Thyroid gland (tissue), 4 donors: ENCODE results near the gene TAF1B. TPM values are rescaled to one million over a fixed set of nuclear protein-coding genes. Genes with fewer than 3 reads are reported as not detected.

ENCODE experiments used
- DNase-seq, 2 donors: peaks; one replicate each; pipeline ENCODE4 v3.0.0-alpha.2; 2019
- H3K27ac ChIP-seq, 3 donors: fragments of 200-600 bp; sonication (generic); 1 replicate in 2 of 3; 2 replicates in 1 of 3; pipeline ENCODE4 v1.5.1; 2016 to 2019; ENCODE audit warnings: mild to moderate bottlenecking in 1 of 3, moderate library complexity in 1 of 3
- H3K27me3 ChIP-seq: fragments of 200-600 bp; sonication (generic); one replicate; pipeline ENCODE4 v1.5.1; 2019
- H3K36me3 ChIP-seq, 2 donors: fragments of 200-600 bp; sonication (generic); one replicate each; pipeline ENCODE4 v1.5.1; 2016 to 2019
- H3K4me1 ChIP-seq, 2 donors: fragments of 200-600 bp; sonication (generic); one replicate each; pipeline ENCODE4 v1.5.1; 2017 to 2019
- H3K4me3 ChIP-seq, 3 donors: fragments of 200-600 bp; sonication (generic); replicated peaks in 1 of 3; 1 replicate in 2 of 3; 2 replicates in 1 of 3; pipeline ENCODE4 v1.5.1; 2016; ENCODE audit warnings: mild to moderate bottlenecking in 1 of 3
- H3K9me3 ChIP-seq: fragments of 200-600 bp; sonication (generic); one replicate; pipeline ENCODE4 v1.5.1; 2017
- POLR2A ChIP-seq, 2 donors: fragments of 450-650 bp; IDR thresholded peaks; one replicate each; pipeline ENCODE4 v1.6.1; 2017; ENCODE audit warnings: antibody characterized with exemption in 2 of 2, mild to moderate bottlenecking in 2 of 2, moderate library complexity in 1 of 2
- WGBS, 2 donors: methylation state at CpG; one replicate each; pipeline ENCODE4 v1.1.5; 2017; 5-methylcytosine and 5-hydroxymethylcytosine counted together
- intact Hi-C: fragments of 100-400 bp; cut with DNase I; formaldehyde crosslinking; loops from one replicate; pipeline ENCODE4 v1.15.1; 2023
- total RNA-seq, 4 donors: library from RNA; depleted of rRNA; stranded (reverse); fragments of >200 nt; gene quantifications; one replicate each; pipeline ENCODE4 v1.2.3, GENCODE V29; 2016
- TF ChIP-seq, protein P1 (sequence below), 6 experiments: fragments of 200-600 bp in 3 of 6; fragments of 450-650 bp in 3 of 6; sonication (generic) in 3 of 6; IDR thresholded peaks; one replicate each; pipeline ENCODE4 v1.5.1; 2016 to 2019; ENCODE audit warnings: antibody characterized with exemption in 6 of 6, mild to moderate bottlenecking in 2 of 6, inconsistent platforms in 1 of 6, moderate library complexity in 1 of 6

Gene TAF1B
- total RNA-seq, 4 donors from 2014 or later: 18.6 to 33.9 (median 25.8) TPM

- Histone ChIP-seq H3K9me3 (no peaks in the 10 kb centered on the region), H3K4me1 (peaks cover 0 to 11% of the 10 kb centered on the region in 2 donors)
- intact Hi-C loops: loop anchor here (10.0 kb wide), 1 partner anchor 137 kb away; no protein-coding TSS in a partner anchor
Observed at GRCh38 chr2:9941996-9942390, 98.7 kb downstream of the TAF1B start.

DNA sequence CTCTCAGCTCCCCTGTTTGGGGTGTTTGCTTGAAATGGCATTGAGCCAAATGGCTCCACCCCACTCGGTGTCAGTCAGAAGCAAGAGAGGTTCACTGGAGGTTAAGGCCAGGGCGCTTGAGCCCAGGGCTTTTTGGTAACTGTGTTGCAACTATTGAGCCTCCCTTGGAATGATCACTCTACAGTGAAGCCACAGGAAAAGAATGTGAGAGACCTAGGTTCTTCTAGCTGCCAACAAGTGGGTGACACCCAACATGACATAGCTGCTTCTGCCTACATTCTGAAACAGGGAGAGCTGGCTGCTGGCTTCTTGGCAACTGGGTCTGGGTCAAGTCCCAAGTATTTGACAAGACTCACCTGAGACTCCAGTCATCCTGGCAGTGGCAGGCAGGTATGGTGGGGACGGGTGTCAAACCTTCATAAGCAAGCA, 101.1 kb downstream of the TAF1B start:
- DNase-seq: no peak
- Histone ChIP-seq H3K27ac (no peak overlapping the region), H3K4me3 (no peak overlapping the region), H3K27me3 (no peaks in the 10 kb centered on the region), H3K9me3 (no peaks in the 10 kb centered on the region), H3K36me3 (no peaks in the 10 kb centered on the region), H3K4me1 (peaks cover 0 to 11% of the 10 kb centered on the region in 2 donors)
- intact Hi-C loops: loop anchor here (10.0 kb wide), 1 partner anchor 140 kb away; no protein-coding TSS in a partner anchor
- WGBS, 2 donors: 60 to 61% methylated on average over 2 to 3 of the region's 3 CpGs
- TF ChIP-seq, protein P1, sequence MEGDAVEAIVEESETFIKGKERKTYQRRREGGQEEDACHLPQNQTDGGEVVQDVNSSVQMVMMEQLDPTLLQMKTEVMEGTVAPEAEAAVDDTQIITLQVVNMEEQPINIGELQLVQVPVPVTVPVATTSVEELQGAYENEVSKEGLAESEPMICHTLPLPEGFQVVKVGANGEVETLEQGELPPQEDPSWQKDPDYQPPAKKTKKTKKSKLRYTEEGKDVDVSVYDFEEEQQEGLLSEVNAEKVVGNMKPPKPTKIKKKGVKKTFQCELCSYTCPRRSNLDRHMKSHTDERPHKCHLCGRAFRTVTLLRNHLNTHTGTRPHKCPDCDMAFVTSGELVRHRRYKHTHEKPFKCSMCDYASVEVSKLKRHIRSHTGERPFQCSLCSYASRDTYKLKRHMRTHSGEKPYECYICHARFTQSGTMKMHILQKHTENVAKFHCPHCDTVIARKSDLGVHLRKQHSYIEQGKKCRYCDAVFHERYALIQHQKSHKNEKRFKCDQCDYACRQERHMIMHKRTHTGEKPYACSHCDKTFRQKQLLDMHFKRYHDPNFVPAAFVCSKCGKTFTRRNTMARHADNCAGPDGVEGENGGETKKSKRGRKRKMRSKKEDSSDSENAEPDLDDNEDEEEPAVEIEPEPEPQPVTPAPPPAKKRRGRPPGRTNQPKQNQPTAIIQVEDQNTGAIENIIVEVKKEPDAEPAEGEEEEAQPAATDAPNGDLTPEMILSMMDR (IDR thresholded peaks at IDR 0.05): no peak

More at GRCh38 chr2:9941996-9942390, 98.7 kb downstream of the TAF1B start:
- Histone ChIP-seq H3K27ac (no peak overlapping the region), H3K36me3 (no peaks in the 10 kb centered on the region), H3K27me3 (no peaks in the 10 kb centered on the region), H3K4me3 (no peak overlapping the region)
- no peak for TF ChIP-seq POLR2A (IDR thresholded peaks at IDR 0.05)
- TF ChIP-seq, protein P1 (IDR thresholded peaks at IDR 0.05): no peak
- no peak for DNase-seq
- WGBS, 2 donors: 68 to 70% methylated on average over 6 of the region's 6 CpGs

- H3K4me3 ChIP-seq: no peak overlapping the region
- 79 to 85% methylated on average over 7 of the region's 7 CpGs for WGBS, 2 donors
- DNase-seq: no peak
- H3K27me3 ChIP-seq: no peaks in the 10 kb centered on the region
- H3K9me3 ChIP-seq: no peaks in the 10 kb centered on the region
- no peak overlapping the region for H3K27ac ChIP-seq
- H3K4me1 ChIP-seq: peaks cover 0 to 5% of the 10 kb centered on the region in 2 donors
- intact Hi-C loops: loop anchor here (10.0 kb wide), 1 partner anchor 141 kb away; no protein-coding TSS in a partner anchor
- TF ChIP-seq, protein P1 (IDR thresholded peaks at IDR 0.05): no peak
- TF ChIP-seq POLR2A (IDR thresholded peaks at IDR 0.05): no peak
- H3K36me3 ChIP-seq: no peaks in the 10 kb centered on the region
Observed at GRCh38 chr2:9945596-9945995, 102.3 kb downstream of the TAF1B start.

DNA sequence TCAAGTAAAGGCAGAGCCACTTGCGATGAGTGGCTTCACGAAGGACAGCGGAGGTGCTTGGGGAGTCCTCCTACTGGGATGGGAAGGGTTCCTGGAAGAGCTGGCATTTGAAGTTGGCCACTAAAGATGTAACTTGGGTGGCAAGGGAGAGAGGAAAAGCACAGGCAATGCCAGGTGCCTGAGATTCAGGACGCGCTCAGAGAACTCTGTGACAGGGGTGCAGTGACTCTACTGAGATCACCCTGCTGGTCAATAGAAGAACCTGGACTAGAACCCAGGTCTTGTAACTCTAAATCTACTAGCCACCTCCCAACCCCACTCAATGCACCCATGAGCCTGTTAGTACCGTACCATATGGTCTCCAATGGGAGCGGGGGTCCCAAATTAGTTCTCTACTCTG, 102.8 kb downstream of the TAF1B start:
- no peak overlapping the region for H3K4me3 ChIP-seq
- intact Hi-C loops: loop anchor here (10.0 kb wide), 1 partner anchor 141 kb away; no protein-coding TSS in a partner anchor
- TF ChIP-seq, protein P1 (IDR thresholded peaks at IDR 0.05): no peak
- no peak for TF ChIP-seq POLR2A (IDR thresholded peaks at IDR 0.05)
- H3K9me3 ChIP-seq: no peaks in the 10 kb centered on the region
- H3K36me3 ChIP-seq: no peaks in the 10 kb centered on the region
- no peaks in the 10 kb centered on the region for H3K27me3 ChIP-seq
- H3K27ac ChIP-seq: no peak overlapping the region
- peaks cover 0 to 2% of the 10 kb centered on the region in 2 donors for H3K4me1 ChIP-seq
- 81 to 83% methylated on average over 7 of the region's 7 CpGs for WGBS, 2 donors
- DNase-seq: no peak

DNA sequence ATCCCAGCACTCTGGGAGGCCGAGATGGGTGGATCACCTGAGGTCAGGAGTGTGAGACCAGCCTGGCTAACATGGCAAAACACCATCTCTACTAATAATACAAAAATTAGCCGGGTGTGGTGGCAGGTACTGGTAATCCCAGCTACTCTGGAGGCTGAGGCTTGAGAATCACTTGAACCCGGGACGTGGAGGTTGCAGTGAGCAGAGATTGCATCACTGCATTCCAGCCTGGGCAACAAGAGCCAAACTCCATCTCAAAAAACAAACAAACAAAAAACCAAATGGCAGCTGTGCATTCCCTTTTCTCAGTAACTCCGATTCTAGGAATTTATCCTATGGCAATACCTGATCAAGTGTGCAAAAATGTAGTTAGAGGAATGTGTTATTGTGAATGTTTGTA, 103.5 kb downstream of the TAF1B start:
- Histone ChIP-seq H3K4me3 (no peak overlapping the region), H3K36me3 (no peaks in the 10 kb centered on the region), H3K4me1 (no peaks in the 10 kb centered on the region), H3K27ac (no peak overlapping the region), H3K9me3 (no peaks in the 10 kb centered on the region), H3K27me3 (no peaks in the 10 kb centered on the region)
- intact Hi-C loops: loop anchor here (10.0 kb wide), 1 partner anchor 142 kb away; no protein-coding TSS in a partner anchor
- 78 to 89% methylated on average over 5 of the region's 5 CpGs for whole genome bisulfite sequencing, 2 donors
- no peak for TF ChIP-seq POLR2A (IDR thresholded peaks at IDR 0.05)
- TF ChIP-seq, protein P1 (IDR thresholded peaks at IDR 0.05): no peak
- DNase-seq: no peak
